GM12878 (cell line): ENCODE measurements around the gene HDAC7. TPM values are rescaled to one million over a fixed set of nuclear protein-coding genes. Genes with fewer than 3 reads are reported as not detected.

Experiments used
- CREM ChIP-seq: IDR thresholded peaks from 2 replicates; pipeline ENCODE4 v1.6.1; 2014; ENCODE audit warnings: antibody characterized with exemption, low read depth
- ELK1 ChIP-seq: IDR thresholded peaks from 2 replicates; pipeline ENCODE4 v1.6.1; 2012; ENCODE audit warnings: low read depth, low read length, improper control_type of control experiment
- FOS ChIP-seq: IDR thresholded peaks from 3 replicates; pipeline ENCODE4 v1.6.1; 2011; ENCODE audit warnings: borderline replicate concordance; ENCODE audit not compliant: insufficient read length; ENCODE audit errors: extremely low read depth
- IKZF1 ChIP-seq: fragments of 450-650 bp; conservative IDR thresholded peaks from 2 replicates; pipeline ENCODE4 v1.6.1; 2017; ENCODE audit warnings: antibody characterized with exemption, mild to moderate bottlenecking
- JUND ChIP-seq: IDR thresholded peaks from 2 replicates; pipeline ENCODE4 v1.6.1; 2012; ENCODE audit warnings: low read depth, mild to moderate bottlenecking, low read length, improper control_type of control experiment, moderate library complexity
- NFXL1 ChIP-seq: fragments of 450-650 bp; IDR thresholded peaks from 2 replicates; pipeline ENCODE4 v1.6.1; 2017; ENCODE audit warnings: antibody characterized with exemption, mild to moderate bottlenecking, borderline replicate concordance
- NR2C1 ChIP-seq: fragments of 450-650 bp; IDR thresholded peaks from 2 replicates; pipeline ENCODE4 v1.6.1; 2017; ENCODE audit warnings: antibody characterized with exemption, mild to moderate bottlenecking, moderate library complexity
- PKNOX1 ChIP-seq: fragments of 450-650 bp; IDR thresholded peaks from 2 replicates; pipeline ENCODE4 v1.6.1; 2016; ENCODE audit warnings: mild to moderate bottlenecking
- RCOR1 ChIP-seq: conservative IDR thresholded peaks from 2 replicates; pipeline ENCODE4 v1.6.1; 2012; ENCODE audit warnings: low read depth, low read length, improper control_type of control experiment
- SIN3A ChIP-seq: IDR thresholded peaks from 2 replicates; pipeline ENCODE4 v1.6.1; 2012; ENCODE audit warnings: low read depth, low read length, improper control_type of control experiment
- SMAD5 ChIP-seq: IDR thresholded peaks from 2 replicates; pipeline ENCODE4 v1.6.1; 2016; ENCODE audit warnings: antibody characterized with exemption, low read depth
- SP1 ChIP-seq: IDR thresholded peaks from one replicate; pipeline ENCODE4 v1.6.1; 2011; ENCODE audit warnings: low read depth, low read length
- SREBF2 ChIP-seq: IDR thresholded peaks from 2 replicates; pipeline ENCODE4 v1.6.1; 2012; ENCODE audit warnings: mild to moderate bottlenecking, low read length
- SUPT20H ChIP-seq: IDR thresholded peaks from 2 replicates; pipeline ENCODE4 v1.6.1; 2011; ENCODE audit warnings: low read depth, mild to moderate bottlenecking, low read length, moderate library complexity, borderline replicate concordance; ENCODE audit not compliant: control insufficient read depth
- ZBTB33 ChIP-seq: fragments of 450-650 bp; IDR thresholded peaks from 2 replicates; pipeline ENCODE4 v1.6.1; 2017; ENCODE audit warnings: mild to moderate bottlenecking
- ZBTB40 ChIP-seq: fragments of 450-650 bp; IDR thresholded peaks from 2 replicates; pipeline ENCODE4 v1.6.1; 2016; ENCODE audit warnings: mild to moderate bottlenecking, moderate library complexity, borderline replicate concordance
- ZNF687 ChIP-seq: fragments of 450-650 bp; IDR thresholded peaks from 2 replicates; pipeline ENCODE4 v1.6.1; 2017; ENCODE audit warnings: mild to moderate bottlenecking, moderate library complexity
- polyA plus RNA-seq, 11 experiments: library from polyadenylated mRNA; depleted of rRNA in 4 of 11; unstranded in 6 of 11; stranded (reverse) in 5 of 11; fragments of >200 nt; fragmentation: Nextera tagmentation in 4 of 11; fragmentation: Illumina TruSeq in 1 of 11; extraction: Ambion mirVana in 4 of 11; extraction: Trizol in 1 of 11; gene quantifications; 1 replicate in 1 of 11; 2 replicates in 10 of 11; pipeline versions ENCODE4 v1.2.1 to v1.2.3, GENCODE V29; 2011 to 2016; ENCODE audit warnings: inconsistent platforms in 2 of 11, missing spikeins in 2 of 11, low read depth in 1 of 11
- total RNA-seq, 4 experiments: library from RNA; depleted of rRNA in 3 of 4; stranded (reverse); fragments of >200 nt in 3 of 4; fragmentation: Illumina TruSeq in 1 of 4; extraction: Trizol in 1 of 4; gene quantifications; 2 replicates each; pipeline versions ENCODE4 v1.2.1 to v1.2.3, GENCODE V29; 2013 to 2021

HDAC7 gene
- total and polyA plus RNA-seq, 10 of the 15 experiments (the other 5 are each of a cell fraction or from before 2014, with no cell fraction given): 0.47 to 18.3 (median 5.4) TPM

GRCh38 chr12:47758834-47759690 is 60.6 kb downstream of the HDAC7 start, which contains the start of gene RAPGEF3 (continued):
- TF ChIP-seq ZBTB33: no peak
- no peak for TF ChIP-seq NFXL1
- no peak for TF ChIP-seq RCOR1
- TF ChIP-seq SUPT20H: no peak
- TF ChIP-seq FOS: no peak
- no peak for TF ChIP-seq SREBF2
- TF ChIP-seq ZNF687: no peak
- peak; percentile 24; the same call in 1 of the 2 replicates for TF ChIP-seq SIN3A
- TF ChIP-seq CREM: no peak
- TF ChIP-seq ELK1: no peak
- TF ChIP-seq PKNOX1: peak; percentile 24; the same call in 1 of the 2 replicates
- TF ChIP-seq SMAD5: no peak
- TF ChIP-seq NR2C1: no peak
- TF ChIP-seq SP1: no peak
- TF ChIP-seq ZBTB40: no peak
- TF ChIP-seq JUND: no peak
- TF ChIP-seq IKZF1: peak; percentile 85
